K562 (cell line): ENCODE results near the gene TMEM203. TPM values are rescaled to one million over a fixed set of nuclear protein-coding genes. Genes with fewer than 3 reads are reported as not detected.

Source experiments
- CBX1 ChIP-seq: sonication (generic); IDR thresholded peaks from 2 replicates; pipeline ENCODE4 v1.6.1; 2016; ENCODE audit warnings: antibody characterized with exemption, low read depth, mild to moderate bottlenecking
- CSDE1 ChIP-seq, 2 experiments: fragments of 450-650 bp; IDR thresholded peaks; 2 replicates each; pipeline ENCODE4 v1.6.1; 2016; ENCODE audit warnings: mild to moderate bottlenecking in 1 of 2
- DEAF1 ChIP-seq: fragments of 450-650 bp; formaldehyde crosslinking; IDR thresholded peaks from 2 replicates; pipeline ENCODE4 v1.4.0; 2020; ENCODE audit warnings: mild to moderate bottlenecking, moderate library complexity
- EZH2 ChIP-seq: IDR thresholded peaks from 2 replicates; pipeline ENCODE4 v1.6.1; 2012; ENCODE audit warnings: low read depth, mild to moderate bottlenecking, inconsistent platforms, low read length, borderline replicate concordance
- FOXK1 ChIP-seq: sonication (generic); formaldehyde crosslinking; IDR thresholded peaks from 2 replicates; pipeline ENCODE4 v1.8.0; 2022; ENCODE audit warnings: missing genetic modification reagents, mild to moderate bottlenecking, borderline replicate concordance
- JUND ChIP-seq, 2 experiments: IDR thresholded peaks; 2 replicates in 1 of 2; 3 replicates in 1 of 2; pipeline ENCODE4 v1.6.1; 2011; ENCODE audit warnings: borderline replicate concordance in 2 of 2, low read depth in 2 of 2, low read length in 2 of 2, improper control_type of control experiment in 1 of 2, missing biosample characterization in 1 of 2, missing genetic modification characterization in 1 of 2, missing genetic modification reagents in 1 of 2
- MCM5 ChIP-seq: fragments of 450-650 bp; IDR thresholded peaks from 2 replicates; pipeline ENCODE4 v1.6.1; 2016; ENCODE audit warnings: low read depth
- MED1 ChIP-seq: sonication (generic); formaldehyde crosslinking; IDR thresholded peaks from 2 replicates; pipeline ENCODE4 v1.8.1; 2023; ENCODE audit warnings: missing genetic modification reagents, borderline replicate concordance
- MEF2A ChIP-seq: IDR thresholded peaks from 2 replicates; pipeline ENCODE4 v1.6.1; 2011; ENCODE audit warnings: low read depth, mild to moderate bottlenecking, low read length, moderate library complexity; ENCODE audit not compliant: control insufficient read depth
- MITF ChIP-seq: IDR thresholded peaks from 2 replicates; pipeline ENCODE4 v1.6.1; 2014; ENCODE audit warnings: antibody characterized with exemption
- NCOA4 ChIP-seq: fragments of 450-650 bp; IDR thresholded peaks from 2 replicates; pipeline ENCODE4 v1.6.1; 2018; ENCODE audit warnings: mild to moderate bottlenecking; ENCODE audit not compliant: partially characterized antibody
- PHTF2 ChIP-seq: fragments of 250-450 bp; sonication (Bioruptor Pico); IDR thresholded peaks from 2 replicates; pipeline ENCODE4 v1.5.0; 2021; ENCODE audit warnings: mild to moderate bottlenecking
- PURB ChIP-seq: sonication (generic); formaldehyde crosslinking; IDR thresholded peaks from 2 replicates; pipeline ENCODE4 v1.9.0; 2021; ENCODE audit warnings: low read depth, mild to moderate bottlenecking, missing genetic modification reagents
- RBM14 ChIP-seq: fragments of 200-400 bp; formaldehyde crosslinking; IDR thresholded peaks from 2 replicates; pipeline ENCODE4 v1.6.1; 2018; ENCODE audit warnings: low read depth, mild to moderate bottlenecking, low read length, moderate library complexity, borderline replicate concordance; ENCODE audit not compliant: insufficient read depth
- SMAD3 ChIP-seq: fragments of 450-650 bp; formaldehyde crosslinking; conservative IDR thresholded peaks from 2 replicates; pipeline ENCODE4 v1.4.0; 2020; ENCODE audit warnings: mild to moderate bottlenecking
- SP1 ChIP-seq: sonication (generic); formaldehyde crosslinking; IDR thresholded peaks from 2 replicates; pipeline ENCODE4 v1.8.1; 2022; ENCODE audit warnings: mild to moderate bottlenecking, missing genetic modification reagents
- TAL1 ChIP-seq: fragments of 450-650 bp; IDR thresholded peaks from 2 replicates; pipeline ENCODE4 v1.6.1; 2016; ENCODE audit warnings: mild to moderate bottlenecking
- TCF7 ChIP-seq: sonication (generic); IDR thresholded peaks from 2 replicates; pipeline ENCODE4 v1.6.1; 2016; ENCODE audit warnings: antibody characterized with exemption, borderline replicate concordance
- XRCC4 ChIP-seq: IDR thresholded peaks from one replicate; pipeline ENCODE4 v1.6.1; 2011; ENCODE audit not compliant: insufficient read depth, insufficient read length; ENCODE audit errors: extremely low read depth
- ZFP36 ChIP-seq: fragments of 150-350 bp; IDR thresholded peaks from 2 replicates; pipeline ENCODE4 v1.6.1; 2018; ENCODE audit warnings: low read length, low read depth; ENCODE audit not compliant: partially characterized antibody
- ZNF224 ChIP-seq: sonication (generic); formaldehyde crosslinking; IDR thresholded peaks from 2 replicates; pipeline ENCODE4 v1.8.0; 2022; ENCODE audit warnings: mild to moderate bottlenecking, missing genetic modification reagents
- ZNF384 ChIP-seq: IDR thresholded peaks from 2 replicates; pipeline ENCODE4 v1.6.1; 2012; ENCODE audit warnings: low read depth, low read length, improper control_type of control experiment
- ZNF57 ChIP-seq: fragments of 450-650 bp; formaldehyde crosslinking; IDR thresholded peaks from 2 replicates; pipeline ENCODE4 v1.4.0; 2020; ENCODE audit warnings: mild to moderate bottlenecking, moderate library complexity
- ZNF764 ChIP-seq: fragments of 250-450 bp; sonication (Bioruptor Pico); IDR thresholded peaks from 2 replicates; pipeline ENCODE4 v1.4.0; 2020; ENCODE audit warnings: low read depth, mild to moderate bottlenecking, moderate library complexity
- ZNF830 ChIP-seq: fragments of 250-450 bp; sonication (Bioruptor Pico); IDR thresholded peaks from 2 replicates; pipeline ENCODE4 v1.5.0; 2021; ENCODE audit warnings: mild to moderate bottlenecking
- polyA plus RNA-seq, 8 experiments: library from polyadenylated mRNA; depleted of rRNA in 4 of 8; stranded (reverse) in 5 of 8; unstranded in 3 of 8; fragments of >200 nt; fragmentation: Nextera tagmentation in 2 of 8; fragmentation: Illumina TruSeq in 1 of 8; extraction: Ambion mirVana in 2 of 8; extraction: Trizol in 1 of 8; gene quantifications; 2 replicates each; pipeline versions ENCODE4 v1.2.1 to v1.2.3, GENCODE V29; 2011 to 2014; ENCODE audit warnings: inconsistent platforms in 1 of 8, missing spikeins in 1 of 8
- total RNA-seq, 7 experiments: library from RNA; depleted of rRNA in 6 of 7; stranded (reverse); fragments of >200 nt in 6 of 7; fragmentation: Illumina TruSeq in 2 of 7; extraction: Trizol in 2 of 7; gene quantifications; 2 replicates each; pipeline versions ENCODE4 v1.2.1 to v1.2.3, GENCODE V29; 2011 to 2021; ENCODE audit warnings: low replicate concordance in 1 of 7
- TF ChIP-seq, protein P1 (sequence below), 2 experiments: fragments of 450-650 bp in 1 of 2; sonication (generic) in 1 of 2; formaldehyde crosslinking in 1 of 2; IDR thresholded peaks in 1 of 2; conservative IDR thresholded peaks in 1 of 2; 2 replicates each; pipeline versions ENCODE4 v1.6.1 to v1.8.1; 2016 to 2023; ENCODE audit warnings: mild to moderate bottlenecking in 2 of 2, moderate library complexity in 2 of 2, inconsistent platforms in 1 of 2, missing genetic modification reagents in 1 of 2

TMEM203 gene
- total and polyA plus RNA-seq, 9 of the 15 experiments (the other 6 are each of a cell fraction or from before 2014, with no cell fraction given) = 8.8 to 59.5 (median 37.6) TPM

DNA sequence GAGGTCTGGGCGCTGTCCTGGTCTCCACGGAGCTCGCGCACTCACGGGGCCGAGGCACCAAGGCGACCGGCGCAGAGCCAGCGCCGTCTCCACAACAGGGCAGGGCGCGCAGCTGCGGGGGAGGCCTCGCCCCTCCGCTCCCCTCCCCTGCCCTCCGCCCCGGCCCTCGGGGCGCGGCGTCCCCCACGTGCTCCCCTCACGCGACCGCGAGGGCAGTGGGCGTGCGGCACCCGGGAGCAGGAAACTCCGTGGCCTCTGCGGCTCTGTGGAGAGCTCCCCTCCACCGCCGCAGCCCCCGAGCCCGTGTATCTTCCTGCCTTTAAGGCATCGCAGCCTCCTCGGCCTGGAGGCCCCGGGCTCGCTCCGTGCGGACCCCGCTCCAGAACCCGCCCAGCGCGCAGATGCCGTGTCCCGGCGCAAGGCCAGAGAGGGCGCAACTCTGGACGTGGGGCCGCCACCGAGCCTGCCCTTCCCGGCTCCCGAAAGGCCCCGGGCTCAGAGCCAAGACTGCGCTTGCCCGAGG lies 34.9 kb upstream of the TMEM203 start (continued):
- TF ChIP-seq ZNF830 (CRISPR knock-in tag) (peak; percentile 64; the same call in 1 of the 2 replicates), RBM14 (no peak), XRCC4 (no peak), ZFP36 (no peak), ZNF384 (no peak), SP1 (no peak), SMAD3 (CRISPR knock-in tag) (0 out of 2 replicates have a peak, but pooled peaks have one; percentile 33), TCF7 (no peak), NCOA4 (no peak), ZNF57 (CRISPR knock-in tag) (0 out of 2 replicates have a peak, but pooled peaks have one; percentile 59), PURB (no peak), PHTF2 (CRISPR knock-in tag) (no peak), MCM5 (no peak), MED1 (CRISPR knock-in tag) (no peak), TAL1 (no peak), EZH2 (no peak), ZNF764 (no peak), MITF (peak; percentile 33; the same call in 1 of the 2 replicates), FOXK1 (CRISPR knock-in tag) (peak; percentile 69; the same call in 1 of the 2 replicates), CSDE1 (IDR thresholded peaks at IDR 0.05) (no peak), ZNF224 (CRISPR knock-in tag) (0 out of 2 replicates have a peak, but pooled peaks have one; percentile 31), DEAF1 (CRISPR knock-in tag) (no peak), MEF2A (no peak), CBX1 (peak; percentile 93; the same call in 1 of the 2 replicates), JUND (IDR thresholded peaks at IDR 0.05; ENCODE audit: borderline replicate concordance, low read depth, low read length) (0 out of 2 replicates have a peak, but pooled peaks have one; percentile 4), JUND (tag; IDR thresholded peaks at IDR 0.05; ENCODE audit: borderline replicate concordance, low read depth, low read length) (no peak)
- TF ChIP-seq, protein P1, sequence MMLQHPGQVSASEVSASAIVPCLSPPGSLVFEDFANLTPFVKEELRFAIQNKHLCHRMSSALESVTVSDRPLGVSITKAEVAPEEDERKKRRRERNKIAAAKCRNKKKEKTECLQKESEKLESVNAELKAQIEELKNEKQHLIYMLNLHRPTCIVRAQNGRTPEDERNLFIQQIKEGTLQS (IDR thresholded peaks at IDR 0.05) = no peak
- TF ChIP-seq, protein P1 (CRISPR knock-in tag; conservative IDR thresholded peaks at IDR 0.05) = no peak; the same call in 1 of the 2 replicates
